SK-N-SH treated with all-trans-retinoic acid at 6 μM for 48 hours (cell line): ENCODE data around the gene S1PR4.

Experiments used
- ATAC-seq: fragments of 200-7000 bp; cut with Tn5 transposase; 3 replicates; pipeline ENCODE4 v1.9.1; 2020; ENCODE audit warnings: mild to moderate bottlenecking, moderate library complexity
- ARNTL ChIP-seq: fragments of 450-650 bp; formaldehyde crosslinking; IDR thresholded peaks from 2 replicates; pipeline ENCODE4 v1.5.0; 2020; ENCODE audit warnings: low read depth, mild to moderate bottlenecking, moderate library complexity, borderline replicate concordance
- BACH2 ChIP-seq: fragments of 250-450 bp; sonication (Bioruptor Pico); IDR thresholded peaks from 2 replicates; pipeline ENCODE4 v1.9.0; 2021; ENCODE audit warnings: mild to moderate bottlenecking, borderline replicate concordance
- CREB5 ChIP-seq: fragments of 250-450 bp; sonication (Bioruptor Pico); IDR thresholded peaks from 2 replicates; pipeline ENCODE4 v1.5.1; 2020; ENCODE audit warnings: low read depth, mild to moderate bottlenecking, moderate library complexity
- CSDC2 ChIP-seq: fragments of 250-450 bp; sonication (Bioruptor Pico); IDR thresholded peaks from 2 replicates; pipeline ENCODE4 v1.5.0; 2020; ENCODE audit warnings: mild to moderate bottlenecking, moderate library complexity
- CSRNP3 ChIP-seq: fragments of 250-450 bp; sonication (Bioruptor Pico); IDR thresholded peaks from 2 replicates; pipeline ENCODE4 v1.5.1; 2021; ENCODE audit warnings: mild to moderate bottlenecking, moderate library complexity
- GLIS3 ChIP-seq: fragments of 250-450 bp; sonication (Bioruptor Pico); IDR thresholded peaks from 2 replicates; pipeline ENCODE4 v1.5.0; 2020; ENCODE audit warnings: mild to moderate bottlenecking, moderate library complexity
- OSR1 ChIP-seq: fragments of 250-450 bp; sonication (Bioruptor Pico); IDR thresholded peaks from 2 replicates; pipeline ENCODE4 v1.8.0; 2022; ENCODE audit warnings: moderate library complexity, mild to moderate bottlenecking, inconsistent platforms
- PATZ1 ChIP-seq: fragments of 250-450 bp; sonication (Bioruptor Pico); IDR thresholded peaks from 2 replicates; pipeline ENCODE4 v1.8.0; 2020; ENCODE audit warnings: mild to moderate bottlenecking, moderate library complexity, borderline replicate concordance
- POU6F1 ChIP-seq: fragments of 250-450 bp; sonication (Bioruptor Pico); IDR thresholded peaks from 2 replicates; pipeline ENCODE4 v1.8.0; 2021; ENCODE audit warnings: low read depth, mild to moderate bottlenecking, moderate library complexity, borderline replicate concordance
- PPARA ChIP-seq: fragments of 250-450 bp; sonication (Bioruptor Pico); IDR thresholded peaks from 2 replicates; pipeline ENCODE4 v1.5.0; 2020; ENCODE audit warnings: mild to moderate bottlenecking, borderline replicate concordance
- RARB ChIP-seq: fragments of 250-450 bp; sonication (Bioruptor Pico); IDR thresholded peaks from 2 replicates; pipeline ENCODE4 v1.8.0; 2021; ENCODE audit warnings: mild to moderate bottlenecking, moderate library complexity
- SNAI2 ChIP-seq: fragments of 250-450 bp; sonication (Bioruptor Pico); IDR thresholded peaks from 2 replicates; pipeline ENCODE4 v1.5.0; 2020; ENCODE audit warnings: mild to moderate bottlenecking, moderate library complexity
- TCF4 ChIP-seq: fragments of 250-450 bp; sonication (Bioruptor Pico); IDR thresholded peaks from 2 replicates; pipeline ENCODE4 v1.8.0; 2021; ENCODE audit warnings: mild to moderate bottlenecking, moderate library complexity, borderline replicate concordance
- TOX ChIP-seq: fragments of 250-450 bp; sonication (Bioruptor Pico); IDR thresholded peaks from 2 replicates; pipeline ENCODE4 v1.8.0; 2021; ENCODE audit warnings: mild to moderate bottlenecking, moderate library complexity, borderline replicate concordance
- TSHZ2 ChIP-seq: fragments of 250-450 bp; sonication (Bioruptor Pico); IDR thresholded peaks from 2 replicates; pipeline ENCODE4 v1.5.0; 2020; ENCODE audit warnings: mild to moderate bottlenecking, moderate library complexity
- ZC3H10 ChIP-seq: fragments of 250-450 bp; sonication (Bioruptor Pico); IDR thresholded peaks from 2 replicates; pipeline ENCODE4 v1.5.1; 2021; ENCODE audit warnings: mild to moderate bottlenecking, moderate library complexity
- ZFP3 ChIP-seq: fragments of 250-450 bp; sonication (Bioruptor Pico); IDR thresholded peaks from 2 replicates; pipeline ENCODE4 v1.5.0; 2020; ENCODE audit warnings: mild to moderate bottlenecking, moderate library complexity
- ZNF565 ChIP-seq: fragments of 450-650 bp; formaldehyde crosslinking; conservative IDR thresholded peaks from 2 replicates; pipeline ENCODE4 v1.5.0; 2020; ENCODE audit warnings: low read depth, mild to moderate bottlenecking, moderate library complexity
- ZNF70 ChIP-seq: fragments of 450-650 bp; formaldehyde crosslinking; IDR thresholded peaks from 2 replicates; pipeline ENCODE4 v1.5.0; 2020; ENCODE audit warnings: mild to moderate bottlenecking, moderate library complexity
- ZNF8 ChIP-seq: fragments of 450-650 bp; formaldehyde crosslinking; IDR thresholded peaks from 2 replicates; pipeline ENCODE4 v1.5.0; 2020; ENCODE audit warnings: mild to moderate bottlenecking, moderate library complexity

The S1PR4 gene

GRCh38 chr19:3142781-3143337 lies 35.7 kb upstream of the S1PR4 start:
- TF ChIP-seq CREB5 (CRISPR knock-in tag) = no peak
- no peak for TF ChIP-seq CSRNP3 (CRISPR knock-in tag)
- TF ChIP-seq ZFP3 = no peak
- no peak for TF ChIP-seq PPARA (CRISPR knock-in tag)
- TF ChIP-seq RARB = no peak
- TF ChIP-seq TCF4 (CRISPR knock-in tag) = no peak
- TF ChIP-seq TSHZ2 = no peak
- no peak for TF ChIP-seq CSDC2 (CRISPR knock-in tag)
- TF ChIP-seq ZNF565 (CRISPR knock-in tag) = no peak
- no peak for TF ChIP-seq PATZ1 (CRISPR knock-in tag)
- TF ChIP-seq POU6F1 = no peak
- no peak for TF ChIP-seq ZC3H10
- TF ChIP-seq BACH2 (CRISPR knock-in tag) = no peak
- TF ChIP-seq ZNF70 (CRISPR knock-in tag) = no peak
- TF ChIP-seq ARNTL (CRISPR knock-in tag) = no peak
- TF ChIP-seq ZNF8 (CRISPR knock-in tag) = no peak
- no peak for TF ChIP-seq OSR1 (CRISPR knock-in tag)
- no peak for TF ChIP-seq SNAI2 (CRISPR knock-in tag)
- TF ChIP-seq TOX (CRISPR knock-in tag) = no peak
- ATAC-seq = no peak

- ATAC-seq = no peak
- TF ChIP-seq ZNF8 (CRISPR knock-in tag) (no peak), TOX (CRISPR knock-in tag) (no peak), CSDC2 (CRISPR knock-in tag) (no peak), ARNTL (CRISPR knock-in tag) (no peak), PATZ1 (CRISPR knock-in tag) (no peak), TCF4 (CRISPR knock-in tag) (no peak), GLIS3 (CRISPR knock-in tag) (no peak), ZC3H10 (no peak), CREB5 (CRISPR knock-in tag) (no peak)
- TF ChIP-seq, all 23 proteins: peak for 0
Measured at GRCh38 chr19:3145909-3146676, 32.5 kb upstream of the S1PR4 start.
